Keratinocyte (primary cell): ENCODE data around the gene KIRREL2. TPM values are rescaled to one million over a fixed set of nuclear protein-coding genes. Genes with fewer than 3 reads are reported as not detected.

Experiments
- DNase-seq: peaks from one replicate; pipeline ENCODE4 v3.0.0-alpha.2; 2011; ENCODE audit warnings: low read depth, missing footprints, low spot score
- FAIRE-seq: peaks from 2 replicates; lab custom pipeline; 2011; peaks lifted over from hg19 to GRCh38; lab: Jason Lieb, UNC
- H2AFZ ChIP-seq: 2 replicates; pipeline ENCODE4 v1.6.0; 2012; ENCODE audit warnings: low read length, control low read depth, inconsistent platforms; ENCODE audit not compliant: control insufficient read depth
- H3K27ac ChIP-seq: 2 replicates; pipeline ENCODE4 v1.5.1; 2011; ENCODE audit warnings: low read length; ENCODE audit not compliant: control insufficient read depth, insufficient read depth
- H3K27me3 ChIP-seq: 3 replicates; pipeline ENCODE4 v1.6.0; 2011; ENCODE audit warnings: low read length; ENCODE audit not compliant: control insufficient read depth, insufficient read depth; ENCODE audit errors: extremely low read depth
- H3K36me3 ChIP-seq, 2 experiments: 2 replicates in 1 of 2; 3 replicates in 1 of 2; pipeline ENCODE4 v1.5.1; 2011; ENCODE audit warnings: low read length in 2 of 2, mild to moderate bottlenecking in 1 of 2; ENCODE audit not compliant: control insufficient read depth in 2 of 2, insufficient read depth in 2 of 2; ENCODE audit errors: extremely low read depth in 1 of 2
- H3K4me1 ChIP-seq: 3 replicates; pipeline ENCODE4 v1.5.1; 2011; ENCODE audit warnings: low read length; ENCODE audit not compliant: control insufficient read depth, insufficient read depth; ENCODE audit errors: extremely low read depth
- H3K4me2 ChIP-seq: 3 replicates; pipeline ENCODE4 v1.6.0; 2011; ENCODE audit warnings: low read depth, low read length; ENCODE audit not compliant: control insufficient read depth, insufficient read depth; ENCODE audit errors: extremely low read depth
- H3K4me3 ChIP-seq, 3 experiments: fragments of 200-600 bp in 1 of 3; sonication (generic) in 1 of 3; 2 replicates in 2 of 3; 3 replicates in 1 of 3; pipeline ENCODE4 v1.5.1; 2011 to 2016; ENCODE audit warnings: low read length in 3 of 3, mild to moderate bottlenecking in 3 of 3, control low read depth in 2 of 3, inconsistent platforms in 1 of 3, low read depth in 1 of 3, mixed read lengths in 1 of 3, mixed run types in 1 of 3, moderate library complexity in 1 of 3; ENCODE audit not compliant: control insufficient read depth in 2 of 3, insufficient read depth in 2 of 3; ENCODE audit errors: extremely low read depth in 1 of 3
- H3K79me2 ChIP-seq: 2 replicates; pipeline ENCODE4 v1.6.0; 2012; ENCODE audit warnings: low read length; ENCODE audit not compliant: control insufficient read depth, insufficient read depth
- H3K9ac ChIP-seq: 3 replicates; pipeline ENCODE4 v1.6.0; 2011; ENCODE audit warnings: low read length; ENCODE audit not compliant: control insufficient read depth, insufficient read depth; ENCODE audit errors: extremely low read depth
- H3K9me1 ChIP-seq: 3 replicates; pipeline ENCODE4 v1.6.0; 2011; ENCODE audit warnings: low read length; ENCODE audit not compliant: control insufficient read depth, insufficient read depth; ENCODE audit errors: extremely low read depth
- H3K9me3 ChIP-seq: 2 replicates; pipeline ENCODE4 v1.5.1; 2012; ENCODE audit warnings: low read depth, low read length; ENCODE audit not compliant: control insufficient read depth
- H4K20me1 ChIP-seq: 3 replicates; pipeline ENCODE4 v1.6.0; 2011; ENCODE audit warnings: low read length; ENCODE audit not compliant: control insufficient read depth, insufficient read depth; ENCODE audit errors: extremely low read depth
- CTCF ChIP-seq, 3 experiments: IDR thresholded peaks in 1 of 3; conservative IDR thresholded peaks in 1 of 3; optimal IDR thresholded peaks in 1 of 3; 2 replicates in 2 of 3; 3 replicates in 1 of 3; pipeline versions ENCODE3 to v1.5.1; 2011; ENCODE audit warnings: low read length in 3 of 3, mild to moderate bottlenecking in 3 of 3, moderate library complexity in 2 of 3, control low read depth in 1 of 3, inconsistent platforms in 1 of 3; ENCODE audit not compliant: insufficient read depth in 2 of 3; ENCODE audit errors: extremely low read depth in 1 of 3
- EZH2 ChIP-seq: IDR thresholded peaks from one replicate; pipeline ENCODE4 v1.6.1; 2012; ENCODE audit warnings: inconsistent platforms, mild to moderate bottlenecking, low read length, moderate library complexity
- dilution Hi-C: fragments of 300-500 bp; cut with MboI; formaldehyde crosslinking; loops from one replicate; pipeline ENCODE4 v1.7.0; 2020; ENCODE audit warnings: low sequenced_read_pairs; ENCODE audit not compliant: extremely low pct_ligation_motif_present
- polyA plus RNA-seq, 5 experiments: library from polyadenylated mRNA; depleted of rRNA in 3 of 5; stranded (reverse) in 3 of 5; stranded (forward) in 1 of 5; unstranded in 1 of 5; fragments of >200 nt; gene quantifications; 1 replicate in 1 of 5; 2 replicates in 3 of 5; 3 replicates in 1 of 5; pipeline versions ENCODE4 v1.2.1 to v1.2.3, GENCODE V29; 2011 to 2012; ENCODE audit warnings: missing spikeins in 2 of 5, low read depth in 1 of 5, low replicate concordance in 1 of 5

Gene KIRREL2
- polyA plus RNA-seq, 1 donor (not counting 4 experiments of a cell fraction or from before 2014, with no cell fraction given) = not detected

- H3K4me1 ChIP-seq = no peaks in the 10 kb centered on the region
- peaks cover 10 to 14% of the 10 kb centered on the region in 2 experiments for H3K36me3 ChIP-seq
- H3K9me3 ChIP-seq = no peaks in the 10 kb centered on the region
- H3K9me1 ChIP-seq = no peaks in the 10 kb centered on the region
- H3K4me3 ChIP-seq = no peak overlapping the region
- FAIRE-seq (no peak), DNase-seq (no peak)
- H2AFZ ChIP-seq = no peak overlapping the region
- H3K4me2 ChIP-seq = no peak overlapping the region
- no peaks in the 10 kb centered on the region for H3K79me2 ChIP-seq
- H3K9ac ChIP-seq = no peak overlapping the region
- H3K27me3 ChIP-seq = peaks cover 5% of the 10 kb centered on the region
- dilution Hi-C loops = no loop called here
- no peaks in the 10 kb centered on the region for H4K20me1 ChIP-seq
- H3K27ac ChIP-seq = no peak overlapping the region
- TF ChIP-seq EZH2 (no peak), CTCF (optimal IDR thresholded peaks at IDR 0.05 in 1 of 3, IDR thresholded peaks at IDR 0.05 in 1 of 3, conservative IDR thresholded peaks at IDR 0.05 in 1 of 3; ENCODE audit: extremely low read depth in 1 of 3, insufficient read depth in 2 of 3, low read length in 3 of 3) (no peak)
Observed at GRCh38 chr19:35883882-35884281, 27.2 kb downstream of the KIRREL2 start.

GRCh38 chr19:35885225-35885738 is 28.6 kb downstream of the KIRREL2 start:
- Histone ChIP-seq H3K9me3 (no peaks in the 10 kb centered on the region), H2AFZ (no peak overlapping the region), H3K4me2 (no peak overlapping the region), H4K20me1 (no peaks in the 10 kb centered on the region), H3K27me3 (no peaks in the 10 kb centered on the region), H3K4me1 (no peaks in the 10 kb centered on the region), H3K9ac (no peak overlapping the region), H3K9me1 (no peaks in the 10 kb centered on the region), H3K36me3 (peaks cover 15 to 20% of the 10 kb centered on the region in 2 experiments), H3K79me2 (no peaks in the 10 kb centered on the region), H3K27ac (no peak overlapping the region), H3K4me3 (no peak overlapping the region)
- TF ChIP-seq CTCF (optimal IDR thresholded peaks at IDR 0.05 in 1 of 3, IDR thresholded peaks at IDR 0.05 in 1 of 3, conservative IDR thresholded peaks at IDR 0.05 in 1 of 3; ENCODE audit: extremely low read depth in 1 of 3, insufficient read depth in 2 of 3, low read length in 3 of 3) = no peak
- FAIRE-seq (no peak), DNase-seq (no peak)
- dilution Hi-C loops = no loop called here
